ENCODE data around the gene MYO1A. TPM values are rescaled to one million over a fixed set of nuclear protein-coding genes. Genes with fewer than 3 reads are reported as not detected.
"Not testable (repeated sequence)": the region's sequence is repeated elsewhere in the genome, so short reads cannot be mapped to it uniquely, and the experiment has no call there.

MYO1A gene
- total and polyA plus RNA-seq, 2 donors (not counting 1 experiment from before 2014, with no cell fraction given): 0.55 to 1.3 TPM

- Histone ChIP-seq H3K36me3 (replicated peaks in 1 of 2; ENCODE audit: control extremely low read depth in 1 of 2, control insufficient read depth in 1 of 2, extremely low read depth in 1 of 2, insufficient read depth in 2 of 2, low read length in 1 of 2) (no peaks in the 10 kb centered on the region), H3K27me3 (replicated peaks in 1 of 4; ENCODE audit: control extremely low read depth in 1 of 4, control insufficient read depth in 3 of 4, insufficient read depth in 4 of 4, low read length in 3 of 4) (peaks cover 0 to 8% (median 2%) of the 10 kb centered on the region in 4 experiments), H3K9me3 (ENCODE audit: control extremely low read depth in 1 of 3, control insufficient read depth in 2 of 3, insufficient read depth in 1 of 3, low read length in 2 of 3) (no peaks in the 10 kb centered on the region), H3K4me3 (ENCODE audit: control extremely low read depth in 1 of 5, extremely low read depth in 1 of 5, insufficient read depth in 1 of 5, low read depth in 2 of 5, low read length in 4 of 5) (no peak overlapping the region), H3K4me1 (ENCODE audit: control insufficient read depth in 2 of 2, insufficient read depth in 2 of 2, low read length in 2 of 2) (peaks cover 0 to 8% of the 10 kb centered on the region in 2 donors), H3K4me2 (replicated peaks; ENCODE audit: low read depth, low read length, poor library complexity, severe bottlenecking) (no peak overlapping the region), H2AFZ (ENCODE audit: insufficient read depth, low read depth, low read length, poor library complexity, severe bottlenecking) (no peak overlapping the region), H4K20me1 (ENCODE audit: control insufficient read depth, insufficient read depth, low read length, poor library complexity, severe bottlenecking) (no peaks in the 10 kb centered on the region), H3K79me2 (ENCODE audit: control insufficient read depth, insufficient read depth, low read length) (no peaks in the 10 kb centered on the region), H3K9ac (ENCODE audit: low read length) (no peak overlapping the region), H3K27ac (ENCODE audit: low read length in 2 of 2) (no peak overlapping the region)
- intact Hi-C loops (cut with micrococcal nuclease): no loop called here
- H3K27me3 Mint-ChIP-seq: no peaks in the 10 kb centered on the region
- ATAC-seq (ENCODE audit: low read depth) (no peak), DNase-seq (peak; percentile 4)
- ChIA-PET POLR2A (no interaction called here), CTCF (interaction anchor here (1.3 to 1.6 kb wide), 2 partner anchors 11 to 18 kb away, joined by 3 read pairs; a partner anchor contains a TSS)
- H3K4me3 Mint-ChIP-seq: no peak overlapping the region
- TF ChIP-seq CTCF (IDR thresholded peaks at IDR 0.05): no peak
- no peak for TF ChIP-seq EZH2 (IDR thresholded peaks at IDR 0.05; ENCODE audit: borderline replicate concordance, insufficient read depth, low read depth, low read length, poor library complexity, severe bottlenecking)
- H3K4me1 Mint-ChIP-seq: peaks cover 4% of the 10 kb centered on the region
- H3K27ac Mint-ChIP-seq: no peak overlapping the region
- 93% methylated on average over 4 of the region's 4 CpGs for WGBS (ENCODE audit: insufficient coverage)
- no peaks in the 10 kb centered on the region for H3K9me3 Mint-ChIP-seq (ENCODE audit: insufficient read depth)
Measured at GRCh38 chr12:56983386-56983785, 66.5 kb downstream of the MYO1A start.

GRCh38 chr12:56982578-56983236 is 67.2 kb downstream of the MYO1A start:
- H3K27me3 Mint-ChIP-seq; H3K27ac Mint-ChIP-seq; POLR2A ChIA-PET; H3K79me2 ChIP-seq (ENCODE audit: control insufficient read depth, insufficient read depth, low read length); H3K4me3 ChIP-seq (ENCODE audit: control extremely low read depth in 1 of 5, extremely low read depth in 1 of 5, insufficient read depth in 1 of 5, low read depth in 2 of 5, low read length in 4 of 5); H3K9me3 Mint-ChIP-seq (ENCODE audit: insufficient read depth); H2AFZ ChIP-seq (ENCODE audit: insufficient read depth, low read depth, low read length, poor library complexity, severe bottlenecking); intact Hi-C loops (cut with micrococcal nuclease); DNase-seq; H3K4me2 ChIP-seq (replicated peaks; ENCODE audit: low read depth, low read length, poor library complexity, severe bottlenecking); H3K27me3 ChIP-seq (replicated peaks in 1 of 4; ENCODE audit: control extremely low read depth in 1 of 4, control insufficient read depth in 3 of 4, insufficient read depth in 4 of 4, low read length in 3 of 4); H4K20me1 ChIP-seq (ENCODE audit: control insufficient read depth, insufficient read depth, low read length, poor library complexity, severe bottlenecking); ATAC-seq (ENCODE audit: low read depth); H3K4me1 ChIP-seq (ENCODE audit: control insufficient read depth in 2 of 2, insufficient read depth in 2 of 2, low read length in 2 of 2); H3K4me1 Mint-ChIP-seq; H3K4me3 Mint-ChIP-seq; H3K9me3 ChIP-seq (ENCODE audit: control extremely low read depth in 1 of 3, control insufficient read depth in 2 of 3, insufficient read depth in 1 of 3, low read length in 2 of 3); H3K27ac ChIP-seq (ENCODE audit: low read length in 2 of 2); H3K36me3 ChIP-seq (replicated peaks in 1 of 2; ENCODE audit: control extremely low read depth in 1 of 2, control insufficient read depth in 1 of 2, extremely low read depth in 1 of 2, insufficient read depth in 2 of 2, low read length in 1 of 2); H3K9ac ChIP-seq (ENCODE audit: low read length): not testable (repeated sequence)
- WGBS (ENCODE audit: insufficient coverage): 84% methylated on average over 2 of the region's 3 CpGs
- CTCF ChIA-PET: interaction anchor here (1.3 to 1.6 kb wide), 2 partner anchors 11 to 19 kb away, joined by 3 read pairs; a partner anchor contains a TSS

Measured in B cell (primary cell).